ENCODE measurements around the gene IGF1R. TPM values are rescaled to one million over a fixed set of nuclear protein-coding genes. Genes with fewer than 3 reads are reported as not detected.

IGF1R gene
- total RNA-seq, 1 experiment from 2014 or later, result 16.3 TPM

- POLR2A ChIA-PET, result no interaction called here
- CTCF ChIA-PET, result no interaction called here
- Histone ChIP-seq H3K27me3 (ENCODE audit: insufficient read depth, low read length) (no peaks in the 10 kb centered on the region), H3K9ac (ENCODE audit: low read length) (no peak overlapping the region), H3K4me2 (ENCODE audit: low read length) (no peak overlapping the region), H3K9me3 (ENCODE audit: control insufficient read depth in 1 of 2, insufficient read depth in 1 of 2, low read depth in 1 of 2, low read length in 2 of 2) (no peaks in the 10 kb centered on the region), H2AFZ (ENCODE audit: low read depth, low read length, poor library complexity, severe bottlenecking) (no peak overlapping the region), H3K9me2 (ENCODE audit: insufficient read depth) (no peaks in the 10 kb centered on the region), H3K79me2 (ENCODE audit: insufficient read depth, low read length) (no peaks in the 10 kb centered on the region), H4K20me1 (ENCODE audit: insufficient read depth) (no peaks in the 10 kb centered on the region), H3K4me3 (replicated peaks in 1 of 2; ENCODE audit: low read depth in 1 of 2, low read length in 2 of 2) (no peak overlapping the region), H3K36me3 (ENCODE audit: control insufficient read depth in 1 of 2, insufficient read depth in 2 of 2, low read length in 2 of 2) (no peaks in the 10 kb centered on the region), H3K4me1 (ENCODE audit: control insufficient read depth in 1 of 2, insufficient read depth in 2 of 2, low read length in 2 of 2) (no peaks in the 10 kb centered on the region), H3K27ac (ENCODE audit: low read depth, low read length) (no peak overlapping the region)
- BruUV-seq (replicated peaks), result no TSS peak
- DNase-seq (ENCODE audit: low read depth, low spot score) (no peak), ATAC-seq (no peak)
- TF ChIP-seq YY1 (IDR thresholded peaks at IDR 0.05; ENCODE audit: extremely low read depth, insufficient replicate concordance, low read depth, low read length) (no peak), TCF7L2 (IDR thresholded peaks at IDR 0.05; ENCODE audit: borderline replicate concordance, extremely low read depth, insufficient read depth, insufficient read length) (no peak), RAD21 (IDR thresholded peaks at IDR 0.05; ENCODE audit: low read depth) (no peak), POLR2AphosphoS5 (IDR thresholded peaks at IDR 0.05; ENCODE audit: low read depth, low read length) (no peak)
- intact Hi-C loops (cut with micrococcal nuclease), result no loop called here
- RAD21 ChIA-PET (ENCODE audit: low non-redundant PET in 1 of 2, low total read pairs in 2 of 2, uncharacterized antibody in 2 of 2, unreplicated experiment in 2 of 2), result no interaction called here
These were observed 295.3 kb downstream of the IGF1R start for GRCh38 chr15:98943601-98944151.

GRCh38 chr15:98946301-98947255 is 298.2 kb downstream of the IGF1R start:
- TF ChIP-seq FOSL1 (IDR thresholded peaks at IDR 0.05; ENCODE audit: low read depth) (no peak), EZH2 (IDR thresholded peaks at IDR 0.05) (no peak), MAX (IDR thresholded peaks at IDR 0.05) (no peak), RAD21 (IDR thresholded peaks at IDR 0.05; ENCODE audit: low read depth) (no peak), REST (IDR thresholded peaks at IDR 0.05; ENCODE audit: low read depth) (no peak)
- Histone ChIP-seq H3K9me3 (ENCODE audit: control insufficient read depth in 1 of 2, insufficient read depth in 1 of 2, low read depth in 1 of 2, low read length in 2 of 2) (no peaks in the 10 kb centered on the region), H3K27me3 (ENCODE audit: insufficient read depth, low read length) (no peaks in the 10 kb centered on the region), H3K36me3 (ENCODE audit: control insufficient read depth in 1 of 2, insufficient read depth in 2 of 2, low read length in 2 of 2) (no peaks in the 10 kb centered on the region), H3K4me2 (ENCODE audit: low read length) (no peak overlapping the region), H3K9ac (ENCODE audit: low read length) (no peak overlapping the region), H4K20me1 (ENCODE audit: insufficient read depth) (no peaks in the 10 kb centered on the region), H3K27ac (ENCODE audit: low read depth, low read length) (no peak overlapping the region), H3K79me2 (ENCODE audit: insufficient read depth, low read length) (no peaks in the 10 kb centered on the region), H3K9me2 (ENCODE audit: insufficient read depth) (no peaks in the 10 kb centered on the region), H3K4me3 (replicated peaks in 1 of 2; ENCODE audit: low read depth in 1 of 2, low read length in 2 of 2) (no peak overlapping the region), H2AFZ (ENCODE audit: low read depth, low read length, poor library complexity, severe bottlenecking) (no peak overlapping the region), H3K4me1 (ENCODE audit: control insufficient read depth in 1 of 2, insufficient read depth in 2 of 2, low read length in 2 of 2) (no peaks in the 10 kb centered on the region)
- POLR2A ChIA-PET, result no interaction called here
- ATAC-seq (no peak), DNase-seq (ENCODE audit: low read depth, low spot score) (no peak)
- RAD21 ChIA-PET (ENCODE audit: low non-redundant PET in 1 of 2, low total read pairs in 2 of 2, uncharacterized antibody in 2 of 2, unreplicated experiment in 2 of 2), result no interaction called here
- intact Hi-C loops (cut with micrococcal nuclease), result no loop called here
- BruUV-seq (replicated peaks), result no TSS peak
- CTCF ChIA-PET, result no interaction called here
